GM23248 (cell line): ENCODE data around the gene SUOX.

Experiments
- EZH2 ChIP-seq: fragments of 200-600 bp; sonication (generic); IDR thresholded peaks from 2 replicates; pipeline ENCODE4 v1.6.1; 2018; ENCODE audit warnings: antibody characterized with exemption, mild to moderate bottlenecking; ENCODE audit not compliant: insufficient read depth, poor library complexity, severe bottlenecking
- EZH2phosphoT487 ChIP-seq: fragments of 200-600 bp; sonication (generic); IDR thresholded peaks from 2 replicates; pipeline ENCODE4 v1.6.1; 2018; ENCODE audit warnings: antibody characterized with exemption, moderate library complexity, mild to moderate bottlenecking, low read depth; ENCODE audit not compliant: insufficient read depth

DNA sequence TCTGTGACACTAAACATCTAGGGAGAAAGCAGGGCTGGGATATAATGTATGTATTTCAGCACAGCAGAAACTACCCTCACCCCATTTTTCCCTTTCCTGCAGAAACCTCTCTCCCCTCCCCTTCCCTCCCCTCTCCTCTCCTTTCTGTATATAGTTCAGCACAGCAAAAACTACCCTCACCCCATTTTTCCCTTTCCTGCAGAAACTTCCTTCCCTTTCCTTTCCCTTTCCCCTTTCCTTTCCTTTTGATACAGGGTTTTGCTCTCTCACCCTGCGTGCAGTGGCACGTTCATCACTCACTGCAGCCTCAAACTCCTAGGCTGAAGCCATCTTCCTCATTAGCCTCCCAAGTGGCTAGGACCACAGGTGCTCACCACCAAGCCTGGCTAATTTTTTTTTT lies 33.3 kb upstream of the SUOX start:
- TF ChIP-seq EZH2 (no peak), EZH2phosphoT487 (no peak)
